KMS-11 (cell line): ENCODE measurements around the gene DSCAM.

Experiments used
- H2AFZ ChIP-seq: fragments of 200-600 bp; sonication (generic); 2 replicates; pipeline ENCODE4 v1.6.1; 2016; ENCODE audit warnings: antibody characterized with exemption, mixed run types, low read depth
- H3K27ac ChIP-seq: fragments of 200-600 bp; sonication (generic); 2 replicates; pipeline ENCODE4 v1.6.1; 2016; ENCODE audit warnings: mild to moderate bottlenecking, mixed run types
- H3K27me3 ChIP-seq: fragments of 200-600 bp; sonication (generic); 2 replicates; pipeline ENCODE4 v1.6.1; 2017; ENCODE audit warnings: mild to moderate bottlenecking, low read depth, mixed run types, moderate library complexity; ENCODE audit not compliant: insufficient read depth
- H3K36me3 ChIP-seq: fragments of 200-600 bp; sonication (generic); 2 replicates; pipeline ENCODE4 v1.6.1; 2017; ENCODE audit warnings: mild to moderate bottlenecking, mixed run types; ENCODE audit not compliant: insufficient read depth
- H3K4me1 ChIP-seq: fragments of 200-600 bp; sonication (generic); 2 replicates; pipeline ENCODE4 v1.6.1; 2016; ENCODE audit warnings: mild to moderate bottlenecking, low read depth, mixed run types; ENCODE audit not compliant: poor library complexity, severe bottlenecking
- H3K4me2 ChIP-seq: fragments of 200-600 bp; sonication (generic); 2 replicates; pipeline ENCODE4 v1.7.0; 2016; ENCODE audit warnings: mild to moderate bottlenecking, mixed run types
- H3K4me3 ChIP-seq: fragments of 200-600 bp; sonication (generic); IDR thresholded peaks from 2 replicates; pipeline ENCODE4 v1.6.1; 2017; ENCODE audit warnings: low read depth, low read length, mixed read lengths; ENCODE audit not compliant: insufficient read depth
- H3K79me2 ChIP-seq: fragments of 200-600 bp; sonication (generic); 2 replicates; pipeline ENCODE4 v1.6.1; 2016; ENCODE audit warnings: low read depth, mixed run types; ENCODE audit not compliant: insufficient read depth
- H3K9ac ChIP-seq: fragments of 200-600 bp; sonication (generic); 2 replicates; pipeline ENCODE4 v1.6.1; 2016; ENCODE audit warnings: mild to moderate bottlenecking, mixed run types
- H4K20me1 ChIP-seq: fragments of 200-600 bp; sonication (generic); 2 replicates; pipeline ENCODE4 v1.6.1; 2016; ENCODE audit warnings: mild to moderate bottlenecking, mixed run types; ENCODE audit not compliant: insufficient read depth
- TF ChIP-seq, protein P1 (sequence below): fragments of 200-600 bp; sonication (generic); conservative IDR thresholded peaks from 2 replicates; pipeline ENCODE4 v1.6.1; 2017; ENCODE audit warnings: low read depth, mild to moderate bottlenecking, antibody characterized with exemption, low read length, moderate library complexity, mixed read lengths

Gene DSCAM

DNA sequence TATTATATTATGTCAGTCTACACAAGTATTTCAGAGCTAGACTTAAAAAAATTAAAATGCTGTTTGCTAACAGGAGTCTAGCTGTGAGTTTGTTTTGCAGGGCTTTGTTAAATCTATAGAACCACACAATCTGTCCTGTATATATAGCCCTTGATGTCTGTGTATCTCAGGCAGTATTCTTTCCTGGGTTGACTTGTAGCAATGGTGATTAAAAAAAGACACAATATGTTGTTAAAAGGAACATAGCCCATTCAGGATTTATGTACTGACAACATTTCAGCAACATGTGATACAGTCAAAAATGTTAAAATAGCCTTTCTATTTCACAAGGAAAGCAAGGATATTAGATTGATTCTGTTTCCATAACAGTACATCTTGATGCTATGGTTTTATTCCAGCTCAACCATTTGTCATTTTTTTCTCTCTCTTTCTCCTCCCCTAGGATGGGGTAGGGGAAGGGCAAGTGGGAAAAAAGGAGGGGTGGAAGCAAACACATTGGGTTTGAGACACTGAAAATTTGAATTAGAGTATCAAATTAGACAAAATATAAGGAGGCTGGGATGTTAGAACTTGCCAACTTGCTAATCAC, 139.2 kb downstream of the DSCAM start:
- Histone ChIP-seq H3K4me1 (no peaks in the 10 kb centered on the region), H3K27ac (no peak overlapping the region), H3K9ac (no peak overlapping the region), H3K79me2 (no peaks in the 10 kb centered on the region), H3K27me3 (no peaks in the 10 kb centered on the region), H3K4me2 (no peak overlapping the region), H3K36me3 (no peaks in the 10 kb centered on the region), H4K20me1 (no peaks in the 10 kb centered on the region), H3K4me3 (no peak overlapping the region), H2AFZ (no peak overlapping the region)
- TF ChIP-seq, protein P1, sequence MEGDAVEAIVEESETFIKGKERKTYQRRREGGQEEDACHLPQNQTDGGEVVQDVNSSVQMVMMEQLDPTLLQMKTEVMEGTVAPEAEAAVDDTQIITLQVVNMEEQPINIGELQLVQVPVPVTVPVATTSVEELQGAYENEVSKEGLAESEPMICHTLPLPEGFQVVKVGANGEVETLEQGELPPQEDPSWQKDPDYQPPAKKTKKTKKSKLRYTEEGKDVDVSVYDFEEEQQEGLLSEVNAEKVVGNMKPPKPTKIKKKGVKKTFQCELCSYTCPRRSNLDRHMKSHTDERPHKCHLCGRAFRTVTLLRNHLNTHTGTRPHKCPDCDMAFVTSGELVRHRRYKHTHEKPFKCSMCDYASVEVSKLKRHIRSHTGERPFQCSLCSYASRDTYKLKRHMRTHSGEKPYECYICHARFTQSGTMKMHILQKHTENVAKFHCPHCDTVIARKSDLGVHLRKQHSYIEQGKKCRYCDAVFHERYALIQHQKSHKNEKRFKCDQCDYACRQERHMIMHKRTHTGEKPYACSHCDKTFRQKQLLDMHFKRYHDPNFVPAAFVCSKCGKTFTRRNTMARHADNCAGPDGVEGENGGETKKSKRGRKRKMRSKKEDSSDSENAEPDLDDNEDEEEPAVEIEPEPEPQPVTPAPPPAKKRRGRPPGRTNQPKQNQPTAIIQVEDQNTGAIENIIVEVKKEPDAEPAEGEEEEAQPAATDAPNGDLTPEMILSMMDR, result no peak

DNA sequence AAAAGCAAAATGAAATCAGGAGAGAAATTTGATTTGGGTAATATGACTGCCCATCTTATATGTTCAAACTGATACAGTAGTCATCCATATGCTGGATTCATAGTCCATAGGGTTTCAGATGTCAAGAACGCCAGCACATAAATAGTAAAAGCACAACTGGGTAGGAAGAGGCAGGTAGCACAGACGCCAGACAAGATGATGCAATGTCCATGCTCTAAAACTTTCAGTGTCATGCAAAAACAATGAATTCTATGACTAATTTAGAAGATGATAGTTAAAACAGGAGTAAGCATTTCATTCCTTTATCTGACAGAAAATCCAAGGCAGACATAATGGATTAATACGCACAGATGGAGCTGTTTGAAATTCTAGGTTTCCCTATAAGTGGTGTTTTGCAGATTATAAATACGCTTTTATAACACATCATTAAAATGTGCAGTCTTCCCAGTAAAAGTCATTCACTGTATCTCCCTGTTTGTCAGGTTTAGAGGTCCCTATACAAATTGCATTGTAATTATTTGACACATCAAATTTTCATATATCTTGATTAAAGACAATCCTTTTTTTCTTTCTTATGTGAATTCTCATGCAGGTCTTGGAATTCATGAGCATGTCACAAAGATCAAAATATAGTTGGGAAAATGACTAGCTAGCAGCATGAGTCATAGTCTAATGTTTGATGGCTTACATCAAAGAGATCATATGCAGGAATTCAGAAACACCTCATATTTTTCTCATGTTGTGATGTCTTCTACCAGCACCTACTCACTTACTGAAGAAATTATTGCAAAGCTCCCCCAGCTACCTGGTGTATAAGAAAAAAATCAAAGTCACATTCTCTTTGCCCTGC, 139.9 kb downstream of the DSCAM start:
- H3K36me3 ChIP-seq, result no peaks in the 10 kb centered on the region
- H3K27me3 ChIP-seq, result no peaks in the 10 kb centered on the region
- no peak overlapping the region for H3K4me3 ChIP-seq
- H3K79me2 ChIP-seq, result no peaks in the 10 kb centered on the region
- no peaks in the 10 kb centered on the region for H4K20me1 ChIP-seq
- no peak overlapping the region for H2AFZ ChIP-seq
- no peak overlapping the region for H3K27ac ChIP-seq
- H3K4me2 ChIP-seq, result no peak overlapping the region
- H3K9ac ChIP-seq, result no peak overlapping the region
- no peaks in the 10 kb centered on the region for H3K4me1 ChIP-seq
- TF ChIP-seq, protein P1, result no peak

DNA sequence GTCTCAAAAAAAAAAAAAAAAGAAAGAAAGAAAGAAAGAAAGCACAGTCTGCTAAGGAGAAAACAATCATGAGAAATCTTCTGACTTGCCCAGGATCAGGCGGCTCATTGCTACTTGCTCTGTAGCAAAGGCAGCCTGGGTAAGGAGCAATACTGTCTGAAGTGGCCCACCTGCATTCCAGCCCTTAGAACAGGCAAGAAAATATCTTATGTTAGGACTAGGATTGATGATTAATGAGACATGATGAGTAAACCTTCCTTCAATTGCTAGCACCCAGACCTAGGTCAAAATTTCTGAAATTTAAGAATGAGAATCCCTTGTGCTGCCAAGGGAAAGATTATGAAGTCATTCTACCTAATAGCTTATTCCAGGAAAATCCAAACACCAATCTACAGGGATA, 140.8 kb downstream of the DSCAM start:
- Histone ChIP-seq H3K4me3 (no peak overlapping the region), H3K27ac (no peak overlapping the region), H3K4me1 (no peaks in the 10 kb centered on the region), H3K4me2 (no peak overlapping the region), H3K79me2 (no peaks in the 10 kb centered on the region), H4K20me1 (no peaks in the 10 kb centered on the region), H3K36me3 (no peaks in the 10 kb centered on the region), H3K9ac (no peak overlapping the region), H2AFZ (no peak overlapping the region), H3K27me3 (no peaks in the 10 kb centered on the region)
- TF ChIP-seq, protein P1, result no peak

DNA sequence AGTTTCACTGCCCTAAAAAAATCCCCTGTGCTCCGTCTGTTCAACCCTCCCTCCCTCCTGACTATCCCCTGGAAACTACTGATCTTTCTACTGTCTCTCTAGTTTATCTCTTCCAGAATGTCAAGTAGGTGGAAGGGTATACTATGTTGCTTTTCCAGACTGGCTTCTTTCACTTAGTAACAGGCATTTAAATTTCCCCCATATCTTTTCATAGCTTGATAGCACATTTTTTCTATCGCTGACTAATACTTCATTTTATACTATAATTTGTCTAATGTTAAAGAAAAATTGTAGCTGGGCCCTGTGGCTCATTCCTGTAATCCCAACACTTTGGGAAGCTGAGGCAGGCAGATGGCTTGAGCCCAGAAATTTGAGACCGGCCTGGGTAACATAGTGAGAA, 142.8 kb downstream of the DSCAM start:
- Histone ChIP-seq H3K79me2 (no peaks in the 10 kb centered on the region), H3K4me3 (no peak overlapping the region), H3K27me3 (no peaks in the 10 kb centered on the region), H3K4me2 (no peak overlapping the region), H3K36me3 (no peaks in the 10 kb centered on the region), H3K27ac (no peak overlapping the region), H2AFZ (no peak overlapping the region), H3K4me1 (peaks cover 6% of the 10 kb centered on the region), H3K9ac (no peak overlapping the region), H4K20me1 (no peaks in the 10 kb centered on the region)
- TF ChIP-seq, protein P1, result no peak
